Heart left ventricle (tissue), 16 donors: Measurements from ENCODE around the gene USHBP1. TPM values are rescaled to one million over a fixed set of nuclear protein-coding genes. Genes with fewer than 3 reads are reported as not detected.

Experiments
- ATAC-seq, 4 donors: fragments of 200-7000 bp; cut with Tn5 transposase; one replicate each; pipeline ENCODE4 v1.9.1; 2020 to 2022; ENCODE audit warnings: moderate library complexity in 4 of 4, mild to moderate bottlenecking in 3 of 4, moderate number of reproducible peaks in 1 of 4
- DNase-seq, 5 donors: peaks; one replicate each; pipeline ENCODE4 v3.0.0-alpha.2; 2020
- H3K27ac ChIP-seq, 12 donors: fragments of 200-600 bp; sonication (generic) in 4 of 12; one replicate each; pipeline versions ENCODE4 v1.5.0 to v1.8.0; 2016 to 2022; ENCODE audit warnings: mild to moderate bottlenecking in 2 of 12
- H3K27me3 ChIP-seq, 9 donors: fragments of 200-600 bp; sonication (generic) in 2 of 9; one replicate each; pipeline versions ENCODE4 v1.5.1 to v1.8.0; 2016 to 2022; ENCODE audit warnings: mild to moderate bottlenecking in 3 of 9
- H3K36me3 ChIP-seq, 9 donors: fragments of 200-600 bp; sonication (generic) in 2 of 9; one replicate each; pipeline versions ENCODE4 v1.5.0 to v1.8.0; 2018 to 2022; ENCODE audit warnings: mild to moderate bottlenecking in 2 of 9
- H3K4me1 ChIP-seq, 12 donors: fragments of 200-600 bp; sonication (generic) in 4 of 12; one replicate each; pipeline versions ENCODE4 v1.5.0 to v1.8.0; 2016 to 2022; ENCODE audit warnings: mild to moderate bottlenecking in 3 of 12
- H3K4me3 ChIP-seq, 12 donors: fragments of 200-600 bp; sonication (generic) in 4 of 12; one replicate each; pipeline versions ENCODE4 v1.5.0 to v1.8.0; 2017 to 2022; ENCODE audit warnings: mild to moderate bottlenecking in 9 of 12, moderate library complexity in 4 of 12
- H3K9me3 ChIP-seq, 12 donors: fragments of 200-600 bp; sonication (generic) in 4 of 12; one replicate each; pipeline versions ENCODE4 v1.5.0 to v1.8.0; 2016 to 2022; ENCODE audit warnings: mild to moderate bottlenecking in 1 of 12
- POLR2A ChIP-seq, 2 donors: fragments of 450-650 bp; IDR thresholded peaks; one replicate each; pipeline ENCODE4 v1.6.1; 2017; ENCODE audit warnings: antibody characterized with exemption in 2 of 2, mild to moderate bottlenecking in 2 of 2, moderate library complexity in 2 of 2
- WGBS, 4 donors: extraction: QIAGEN DNeasy Blood & Tissue Kit in 2 of 4; methylation state at CpG; one replicate each; pipeline versions ENCODE4 v1.1.5 to v1.1.7; 2013 to 2018; 5-methylcytosine and 5-hydroxymethylcytosine counted together
- intact Hi-C, 10 donors: fragments of 100-400 bp; cut with DNase I; formaldehyde crosslinking; loops; one replicate each; pipeline versions ENCODE4 v1.11.1 to v1.14.2; 2022
- polyA plus RNA-seq, 2 donors: library from polyadenylated mRNA; stranded (reverse); fragments of 200-250 nt; gene quantifications; one replicate each; pipeline ENCODE4 v1.2.3, GENCODE V29; 2013
- total RNA-seq, 9 donors: library from RNA; depleted of rRNA in 2 of 9; stranded (reverse); fragments of >200 nt in 2 of 9; fragmentation: NEBNext Ultra II Directional in 3 of 9; extraction: Animal tissue kit (Norgen Biotek cat#: 25700) in 3 of 9; gene quantifications; one replicate each; pipeline versions ENCODE4 v1.1.0 to v1.2.4, GENCODE V29; 2016 to 2023
- TF ChIP-seq, protein P1 (sequence below), 12 donors: fragments of 200-600 bp; sonication (generic) in 4 of 12; IDR thresholded peaks; one replicate each; pipeline versions ENCODE4 v1.5.0 to v1.8.0; 2018 to 2022; ENCODE audit warnings: antibody characterized with exemption in 12 of 12, mild to moderate bottlenecking in 5 of 12
- donor health status: ischemic (EF 13 %, LVEDD 7.1; RV severe dilation, severe dysfunction).
- donor health status: healthy with polysubstance abuse.
- donor health status: DM: no; HTN: yes; CAD: no.
- donor health status: DM: no; HTN: no; CAD: no.
- donor health status: ischemic (EF 25% LVEDD 6.9; RV normal size, moderate dysfunction).
- donor health status: ischemic (EF 25% LVEDD 5.7; RV mildly dilated, moderate dysfunction).
- donor health status: healthy.
- donor health status: DM: yes; HTN: yes; CAD: no.
- donor health status: ischemic (EF 35%, LVEDD 5.7; RV mildly dilated, moderate dysfunction).
- donor health status: nonischemic (EF 11% LVEDD 7.7; RV severe dilation, severe dysfunction).
- donor health status: DM: yes; HTN: yes; CAD: no.
- donor health status: PGD.
- donor health status: ischemic (EF 29% LVEDD 5.4; RV normal size, mild dysfunction).
- donor health status: nonischemic (EF 23%, LVEDD 6.1; RV moderate dilation, normal function).

The USHBP1 gene
- total and polyA plus RNA-seq, 11 donors: 3.7 to 14.6 (median 7.7) TPM

- peak overlapping the region in 6 of 12 donors; percentile 39 to 81 (median 45) for H3K27ac ChIP-seq
- H3K4me1 ChIP-seq: peaks cover 0 to 13% (median 0%) of the 10 kb centered on the region in 12 donors
- 10 to 14% (median 12%) methylated on average over 21 to 46 of the region's 46 CpGs for WGBS, 4 donors
- H3K9me3 ChIP-seq: no peaks in the 10 kb centered on the region
- DNase-seq (peak; percentile 68 to 84 (median 73)), ATAC-seq (peak; percentile 66 to 92 (median 90))
- no peaks in the 10 kb centered on the region for H3K27me3 ChIP-seq
- H3K4me3 ChIP-seq: peak overlapping the region; percentile 24 to 73 (median 56)
- peaks cover 0 to 8% (median 0%) of the 10 kb centered on the region in 9 donors for H3K36me3 ChIP-seq
- TF ChIP-seq POLR2A (IDR thresholded peaks at IDR 0.05): no peak
- TF ChIP-seq, protein P1, sequence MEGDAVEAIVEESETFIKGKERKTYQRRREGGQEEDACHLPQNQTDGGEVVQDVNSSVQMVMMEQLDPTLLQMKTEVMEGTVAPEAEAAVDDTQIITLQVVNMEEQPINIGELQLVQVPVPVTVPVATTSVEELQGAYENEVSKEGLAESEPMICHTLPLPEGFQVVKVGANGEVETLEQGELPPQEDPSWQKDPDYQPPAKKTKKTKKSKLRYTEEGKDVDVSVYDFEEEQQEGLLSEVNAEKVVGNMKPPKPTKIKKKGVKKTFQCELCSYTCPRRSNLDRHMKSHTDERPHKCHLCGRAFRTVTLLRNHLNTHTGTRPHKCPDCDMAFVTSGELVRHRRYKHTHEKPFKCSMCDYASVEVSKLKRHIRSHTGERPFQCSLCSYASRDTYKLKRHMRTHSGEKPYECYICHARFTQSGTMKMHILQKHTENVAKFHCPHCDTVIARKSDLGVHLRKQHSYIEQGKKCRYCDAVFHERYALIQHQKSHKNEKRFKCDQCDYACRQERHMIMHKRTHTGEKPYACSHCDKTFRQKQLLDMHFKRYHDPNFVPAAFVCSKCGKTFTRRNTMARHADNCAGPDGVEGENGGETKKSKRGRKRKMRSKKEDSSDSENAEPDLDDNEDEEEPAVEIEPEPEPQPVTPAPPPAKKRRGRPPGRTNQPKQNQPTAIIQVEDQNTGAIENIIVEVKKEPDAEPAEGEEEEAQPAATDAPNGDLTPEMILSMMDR (IDR thresholded peaks at IDR 0.05): peak; percentile 46 to 78 (median 62)
- intact Hi-C loops: loop anchor here in 9 of 10 donors (2.0 to 10.0 kb wide), 5 partner anchors 92 to 98 kb away; no protein-coding TSS in a partner anchor
These were observed 27.9 kb upstream of the USHBP1 start for GRCh38 chr19:17292301-17293074.

- Histone ChIP-seq H3K27me3 (no peaks in the 10 kb centered on the region), H3K36me3 (no peaks in the 10 kb centered on the region), H3K9me3 (no peaks in the 10 kb centered on the region), H3K4me1 (peaks cover 0 to 13% (median 0%) of the 10 kb centered on the region in 12 donors), H3K27ac (no peak overlapping the region), H3K4me3 (peak overlapping the region in 2 of 12 donors; percentile 28 to 32)
- DNase-seq (peak; percentile 69 to 89 (median 84)), ATAC-seq (peak in 3 of 4 donors; percentile 62 to 72 (median 69))
- TF ChIP-seq, protein P1 (IDR thresholded peaks at IDR 0.05): peak in 1 of 12 donors; percentile 24
- TF ChIP-seq POLR2A (IDR thresholded peaks at IDR 0.05): no peak
- 9 to 20% (median 15%) methylated on average over 21 to 22 of the region's 22 CpGs for WGBS, 4 donors
- intact Hi-C loops: loop anchor here in 3 of 10 donors (10.0 kb wide), 2 partner anchors 75 to 515 kb away; partner anchors contain the start of gene USE1 (in 1 of the 3)
These were observed 24.9 kb upstream of the USHBP1 start for GRCh38 chr19:17289489-17289888.

DNA sequence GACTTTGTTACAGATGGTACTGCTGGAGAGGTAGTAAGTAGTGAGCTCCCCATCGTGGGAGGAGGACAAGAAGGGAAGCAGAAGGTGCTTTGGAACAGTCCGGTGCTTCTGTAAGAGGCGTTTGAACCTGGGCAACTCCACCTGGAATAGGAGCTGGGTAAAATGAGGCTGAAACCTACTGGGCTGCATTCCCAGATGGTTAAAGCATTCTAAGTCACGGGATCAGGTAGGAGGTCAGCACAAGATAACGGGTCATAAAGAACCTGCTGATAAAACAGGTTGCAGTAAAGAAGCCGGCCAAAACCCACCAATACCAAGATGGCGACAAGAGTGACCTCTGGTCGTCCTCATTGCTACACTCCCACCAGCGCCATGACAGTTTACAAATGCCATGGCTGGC lies 22.2 kb upstream of the USHBP1 start:
- ATAC-seq: no peak
- no peak for TF ChIP-seq POLR2A (IDR thresholded peaks at IDR 0.05)
- TF ChIP-seq, protein P1 (IDR thresholded peaks at IDR 0.05): no peak
- Histone ChIP-seq H3K9me3 (no peaks in the 10 kb centered on the region), H3K27me3 (peaks cover 3 to 12% (median 8%) of the 10 kb centered on the region in 9 donors), H3K4me3 (no peak overlapping the region), H3K27ac (no peak overlapping the region), H3K36me3 (no peaks in the 10 kb centered on the region), H3K4me1 (peaks cover 0 to 18% (median 8%) of the 10 kb centered on the region in 12 donors)
- DNase-seq: no peak
- intact Hi-C loops: loop anchor here in 3 of 10 donors (10.0 kb wide), 2 partner anchors 72 to 512 kb away; partner anchors contain the start of gene USE1 (in 1 of the 3)
- 84 to 90% (median 87%) methylated on average over 9 of the region's 9 CpGs for WGBS, 4 donors

- intact Hi-C loops: loop anchor here in 3 of 10 donors (10.0 kb wide), 2 partner anchors 71 to 511 kb away; partner anchors contain the start of gene USE1 (in 1 of the 3)
These were observed 21.7 kb upstream of the USHBP1 start for GRCh38 chr19:17286263-17286662.

More at GRCh38 chr19:17286263-17286662, 21.7 kb upstream of the USHBP1 start:
- DNase-seq (no peak), ATAC-seq (no peak)
- H3K4me3 ChIP-seq: no peak overlapping the region
- no peaks in the 10 kb centered on the region for H3K9me3 ChIP-seq
- TF ChIP-seq, protein P1 (IDR thresholded peaks at IDR 0.05): no peak
- TF ChIP-seq POLR2A (IDR thresholded peaks at IDR 0.05): no peak
- H3K27ac ChIP-seq: no peak overlapping the region
- peaks cover 7 to 17% (median 13%) of the 10 kb centered on the region in 9 donors for H3K27me3 ChIP-seq
- peaks cover 0 to 22% (median 13%) of the 10 kb centered on the region in 12 donors for H3K4me1 ChIP-seq
- WGBS, 4 donors: 92 to 95% (median 93%) methylated on average over 11 of the region's 11 CpGs
- H3K36me3 ChIP-seq: no peaks in the 10 kb centered on the region
